Fibroblast of skin of left biceps (primary cell): Measurements from ENCODE around the gene MYH10.

Experiments
- DNase-seq, 2 experiments: peaks; one replicate each; pipeline ENCODE4 v3.0.0-alpha.2; 2013; ENCODE audit warnings: low read depth in 2 of 2

MYH10 gene

DNA sequence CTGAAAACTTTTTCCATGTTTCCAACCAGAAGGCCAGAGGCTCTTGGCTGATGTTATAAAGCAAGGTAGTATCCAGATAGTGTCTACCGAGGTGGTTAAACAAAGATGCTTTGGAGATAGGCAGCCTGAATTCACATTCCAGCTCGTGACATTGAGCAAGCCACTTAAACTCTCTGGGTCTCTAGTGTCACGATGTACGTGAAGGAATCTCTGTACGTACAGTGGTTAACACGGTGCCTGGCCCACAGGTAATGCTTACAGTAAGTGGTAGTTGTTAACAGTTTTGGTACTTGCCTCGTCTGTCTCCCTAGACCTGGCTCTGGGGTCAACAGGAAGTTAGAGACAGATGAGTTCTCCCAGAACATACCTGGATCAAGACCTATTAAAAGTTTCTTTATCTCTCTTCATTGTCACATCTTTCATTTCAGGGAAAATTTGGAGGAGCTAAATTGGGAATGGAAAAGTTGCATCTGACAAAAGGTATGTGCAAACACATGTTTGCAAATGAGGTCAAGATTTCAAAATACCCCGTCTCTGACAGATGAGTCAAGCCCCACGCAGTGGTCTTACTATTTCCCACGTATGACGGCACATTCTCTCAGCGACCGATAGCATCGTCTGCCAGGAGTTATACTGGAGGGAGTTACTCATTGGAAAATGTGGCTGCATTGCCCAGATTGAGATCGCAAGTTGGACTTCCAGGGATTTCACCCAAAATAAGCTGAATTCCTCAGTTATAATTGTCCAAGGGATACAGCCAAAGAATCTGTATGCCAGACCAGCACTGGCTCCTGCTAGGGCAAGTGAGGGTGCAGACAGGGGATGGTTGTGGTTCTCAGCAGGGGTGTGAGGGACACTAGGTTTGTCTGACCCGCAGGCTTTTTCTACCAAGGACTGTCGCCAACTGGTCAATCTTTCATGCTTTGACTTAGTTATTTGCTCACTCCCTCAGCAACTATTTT lies 18.9 kb upstream of the MYH10 start:
- peak; percentile 95 for DNase-seq

DNA sequence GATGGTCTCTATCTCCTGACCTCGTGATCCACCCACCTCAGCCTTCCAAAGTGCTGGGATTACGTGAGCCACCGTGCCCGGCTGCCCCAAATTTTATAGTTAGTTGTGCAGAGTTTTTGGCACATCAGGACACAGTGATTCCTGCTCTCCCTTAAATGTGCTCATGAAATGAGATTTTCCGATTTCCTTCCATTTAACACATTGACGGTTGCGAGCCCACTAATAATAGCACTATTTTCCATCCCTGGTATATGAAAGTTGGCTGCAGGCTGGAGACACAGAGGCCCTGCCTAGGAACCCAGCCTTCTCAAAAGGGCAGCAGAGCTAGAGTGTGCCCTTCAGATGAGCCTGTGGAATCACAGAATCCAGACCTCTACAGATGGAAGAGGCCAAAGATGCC lies 17.4 kb upstream of the MYH10 start:
- DNase-seq: no peak

GRCh38 chr17:8647202-8647601 lies 16.7 kb upstream of the MYH10 start:
- no peak for DNase-seq

GRCh38 chr17:8644507-8644902 lies 14.0 kb upstream of the MYH10 start:
- DNase-seq: no peak

- no peak for DNase-seq
Measured at GRCh38 chr17:8643855-8644506, 13.5 kb upstream of the MYH10 start.

DNA sequence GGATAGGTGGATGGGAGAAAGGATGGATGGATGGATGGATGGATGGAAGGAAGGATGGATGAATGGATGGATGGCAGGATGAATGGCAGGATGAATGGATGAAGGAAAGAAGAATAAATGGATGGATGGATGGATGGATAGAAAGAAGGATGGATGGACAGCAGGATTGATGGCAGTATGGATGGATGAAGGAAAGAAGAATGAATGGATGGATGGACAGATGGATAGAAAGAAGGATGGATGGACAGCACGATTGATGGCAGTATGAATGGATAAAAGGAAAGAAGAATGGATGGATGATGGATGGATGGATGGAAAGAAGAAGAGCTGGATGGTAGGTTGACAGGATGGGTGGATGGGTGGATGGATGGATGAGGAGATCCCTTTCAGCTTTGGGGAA lies 9.2 kb upstream of the MYH10 start:
- no peak for DNase-seq

GRCh38 chr17:8632061-8632460 lies 1.5 kb upstream of the MYH10 start:
- DNase-seq: no peak

DNA sequence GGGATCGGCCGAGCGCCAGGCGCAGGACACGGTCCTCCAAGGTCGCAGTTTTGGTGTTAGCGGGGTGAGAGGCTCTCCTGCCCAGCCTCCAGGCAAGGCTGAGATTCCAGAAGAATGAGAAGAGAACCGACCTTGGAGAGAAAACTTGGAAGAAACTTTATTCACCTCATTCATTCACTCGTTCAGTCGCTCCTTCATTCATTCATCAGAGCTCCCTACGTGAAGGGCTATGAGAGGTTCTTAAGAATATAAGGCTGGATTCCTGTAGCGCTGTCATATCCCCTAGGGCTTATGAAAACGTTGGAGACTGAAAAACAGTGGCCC lies 991 bp upstream of the MYH10 start:
- no peak for DNase-seq

GRCh38 chr17:8630802-8631553 lies 453 bp upstream of the MYH10 start:
- DNase-seq: peak; percentile 100

DNA sequence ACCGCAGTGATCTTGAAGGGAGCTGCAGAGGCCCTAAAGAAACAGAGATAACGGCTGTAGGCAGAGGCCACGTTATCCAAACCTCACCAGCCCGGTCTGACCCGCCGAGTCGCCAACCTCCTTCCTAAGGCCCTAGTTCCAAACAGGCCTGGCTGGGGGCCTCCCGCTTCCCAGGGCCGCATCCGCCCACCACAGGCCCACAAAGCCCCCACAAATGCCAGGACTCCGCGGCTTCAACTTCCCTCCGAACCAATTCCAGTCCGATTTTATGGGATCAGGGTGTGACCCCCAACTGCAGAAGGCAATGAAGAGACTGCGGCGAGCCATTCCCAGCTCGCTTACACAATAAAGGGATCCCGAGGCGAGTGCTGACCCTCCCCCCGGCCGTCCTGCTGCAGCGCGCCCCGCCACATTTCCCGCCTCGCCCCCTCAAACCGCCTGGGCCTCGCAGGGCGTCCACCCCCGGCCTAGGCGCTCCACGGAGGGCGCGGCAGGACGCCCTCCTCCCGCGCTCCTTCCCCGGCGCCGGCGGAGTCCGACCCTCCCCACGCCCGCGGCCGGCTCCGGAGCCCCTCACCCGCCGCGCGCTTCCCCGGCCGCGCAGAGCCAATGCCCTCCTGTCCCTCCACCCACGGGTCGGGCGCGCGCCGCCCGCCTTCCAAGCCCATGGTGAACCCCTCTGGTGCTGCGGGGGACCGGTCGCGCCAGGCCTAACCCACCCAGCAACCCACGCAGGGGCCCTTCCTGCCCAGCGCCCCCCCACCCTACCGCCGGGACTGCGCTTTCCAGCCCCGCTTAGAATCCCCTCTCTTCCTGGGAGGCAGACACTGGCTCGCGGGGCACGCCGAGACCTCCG lies 926 bp downstream of the MYH10 start:
- no peak for DNase-seq

DNA sequence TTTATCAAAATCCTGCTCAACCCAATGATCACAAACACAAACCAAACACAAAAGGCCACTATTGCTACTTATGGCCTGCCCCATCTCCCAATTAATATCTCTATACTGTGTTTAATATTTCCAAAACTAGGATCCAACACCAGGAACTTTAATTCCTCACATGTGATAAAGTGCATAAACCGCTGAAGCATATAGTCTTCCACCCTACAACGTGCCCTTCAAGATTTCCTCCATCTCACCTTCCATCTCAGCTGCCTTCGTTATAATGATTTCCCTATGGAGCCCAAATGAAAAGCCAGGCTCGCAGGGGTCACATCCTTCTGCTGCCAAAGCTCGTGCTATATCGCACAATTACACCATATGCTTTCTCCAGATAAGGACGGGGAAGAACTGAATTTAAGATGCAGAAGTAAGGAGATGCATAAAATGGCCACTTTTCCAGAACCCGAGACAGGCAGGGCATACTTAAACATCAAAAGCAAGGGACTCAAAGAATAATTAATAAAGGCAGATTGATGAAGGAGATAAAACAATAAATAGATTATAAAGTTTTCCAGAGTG lies 1.8 kb downstream of the MYH10 start:
- DNase-seq: no peak

DNA sequence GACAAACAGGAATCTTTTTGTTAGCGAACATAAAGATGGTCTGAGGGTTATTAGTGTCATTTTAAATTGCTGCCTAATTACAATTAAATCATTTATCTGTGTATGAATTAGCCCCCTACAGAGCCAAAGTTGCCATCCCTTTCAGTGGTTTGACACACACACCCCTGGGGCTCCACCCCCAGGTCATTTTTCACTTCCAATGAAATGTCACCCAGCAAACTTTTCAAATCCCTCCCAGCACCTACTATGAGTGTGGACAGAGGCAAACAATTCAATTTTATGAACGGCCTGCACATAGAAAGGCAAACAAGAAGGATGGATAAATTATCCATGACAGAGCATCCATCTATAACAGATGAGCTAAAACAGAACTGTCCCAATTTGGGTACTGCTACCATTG lies 2.4 kb downstream of the MYH10 start:
- no peak for DNase-seq

- no peak for DNase-seq
Measured at GRCh38 chr17:8623591-8623990, 6.9 kb downstream of the MYH10 start.

DNA sequence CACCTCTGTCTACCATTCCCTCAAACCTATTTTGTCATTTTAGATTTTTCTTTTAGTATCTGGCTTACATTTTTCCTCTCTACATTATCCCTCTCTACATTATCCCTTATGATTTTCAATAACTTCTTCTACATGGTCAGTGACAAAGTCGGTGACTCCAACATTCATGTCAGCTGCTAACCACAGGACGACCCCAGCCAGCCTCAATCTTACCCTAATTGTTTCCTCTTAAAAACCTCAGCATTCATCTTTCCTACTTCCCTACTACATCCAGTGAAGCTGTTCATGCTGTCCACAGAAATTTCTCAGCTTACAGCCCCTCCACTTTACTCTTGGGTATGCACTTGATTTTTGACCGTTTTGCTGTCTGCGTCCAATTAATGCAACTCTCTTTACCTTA lies 8.3 kb downstream of the MYH10 start:
- no peak for DNase-seq

DNA sequence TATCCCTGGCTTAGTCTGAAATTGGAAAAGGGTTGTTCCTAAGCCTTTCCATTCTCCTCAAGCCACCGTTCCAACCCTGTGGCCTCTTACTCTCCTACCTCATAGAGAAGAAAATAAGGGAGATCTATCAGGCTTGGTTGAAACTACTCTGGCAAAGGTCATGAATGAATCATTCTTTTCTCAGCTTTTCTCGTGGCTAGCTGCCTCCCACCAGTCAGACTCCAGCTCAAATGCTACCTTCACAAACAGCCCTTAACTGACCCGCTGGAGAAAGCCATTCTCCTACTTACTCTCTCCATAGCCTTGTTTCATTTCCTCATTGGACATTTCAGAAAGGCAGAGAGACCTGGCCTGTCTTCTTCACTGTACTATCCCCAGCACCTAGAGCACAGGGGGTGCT lies 8.9 kb downstream of the MYH10 start:
- no peak for DNase-seq

GRCh38 chr17:8619294-8619693 lies 11.2 kb downstream of the MYH10 start:
- DNase-seq: no peak

GRCh38 chr17:8618825-8619224 lies 11.7 kb downstream of the MYH10 start:
- no peak for DNase-seq

DNA sequence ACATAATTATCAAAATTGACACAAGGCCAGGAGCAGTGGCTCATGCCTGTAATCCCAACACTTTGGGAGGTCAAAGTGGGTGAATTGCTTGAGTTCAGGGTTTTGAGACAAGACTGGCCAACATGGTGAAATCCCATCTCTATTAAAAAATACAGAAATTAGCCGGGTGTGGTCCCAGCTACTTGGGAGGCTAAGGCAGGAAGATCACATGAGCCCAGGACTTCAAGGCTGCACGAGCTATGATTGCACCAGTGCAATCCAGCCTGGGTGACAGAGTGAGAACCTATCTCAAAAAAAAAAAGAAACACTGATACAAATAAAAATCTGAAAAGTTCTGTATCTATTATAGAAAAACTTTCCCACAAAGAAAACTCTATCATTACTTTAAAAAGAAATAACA lies 15.5 kb downstream of the MYH10 start:
- DNase-seq: no peak

GRCh38 chr17:8611619-8612298 lies 18.8 kb downstream of the MYH10 start:
- DNase-seq: peak; percentile 43 to 54

- DNase-seq: no peak
Measured at GRCh38 chr17:8611137-8611536, 19.4 kb downstream of the MYH10 start.

- DNase-seq: no peak
Measured at GRCh38 chr17:8610558-8610957, 20.0 kb downstream of the MYH10 start.
